Stimulated activated naive CD8-positive, alpha-beta T cell treated with anti-CD3 and anti-CD28 coated beads, Interleukin-15, Interleukin-2, amounts not matched to agents 100 ng/mL and 50 ng/mL, for 24 hours (primary cell): Measurements from ENCODE around the gene MUC22.
A peak's percentile ranks its signal among the peaks of the same experiment; 100 is the strongest.

Source experiments
- H3K27ac Mint-ChIP-seq: one replicate; pipeline ENCODE4 v1.8.0; 2021; ENCODE audit warnings: mild to moderate bottlenecking, mixed read lengths
- H3K27me3 Mint-ChIP-seq: one replicate; pipeline ENCODE4 v1.8.0; 2021; ENCODE audit warnings: mixed read lengths
- H3K36me3 Mint-ChIP-seq: one replicate; pipeline ENCODE4 v1.8.0; 2021; ENCODE audit warnings: low read depth, mixed read lengths
- H3K4me1 Mint-ChIP-seq: one replicate; pipeline ENCODE4 v1.8.0; 2021; ENCODE audit warnings: low read depth, mixed read lengths
- H3K4me3 Mint-ChIP-seq: one replicate; pipeline ENCODE4 v1.8.0; 2021; ENCODE audit warnings: mild to moderate bottlenecking, mixed read lengths
- H3K9me3 Mint-ChIP-seq: one replicate; pipeline ENCODE4 v1.8.0; 2021; ENCODE audit warnings: mixed read lengths

MUC22 gene

GRCh38 chr6:31068669-31069340 lies 58.5 kb downstream of the MUC22 start:
- Mint-ChIP-seq H3K36me3 (no peaks in the 10 kb centered on the region), H3K27ac (no peak overlapping the region), H3K4me3 (no peak overlapping the region), H3K27me3 (no peaks in the 10 kb centered on the region), H3K4me1 (peaks cover 6% of the 10 kb centered on the region), H3K9me3 (no peaks in the 10 kb centered on the region)

- Mint-ChIP-seq H3K9me3 (no peaks in the 10 kb centered on the region), H3K27ac (no peak overlapping the region), H3K27me3 (no peaks in the 10 kb centered on the region), H3K36me3 (no peaks in the 10 kb centered on the region), H3K4me1 (peaks cover 6% of the 10 kb centered on the region), H3K4me3 (no peak overlapping the region)
Measured at GRCh38 chr6:31070711-31071197, 60.5 kb downstream of the MUC22 start.

GRCh38 chr6:31074401-31074800 lies 64.1 kb downstream of the MUC22 start:
- no peak overlapping the region for H3K4me3 Mint-ChIP-seq
- H3K4me1 Mint-ChIP-seq, result peaks cover 3% of the 10 kb centered on the region
- H3K9me3 Mint-ChIP-seq, result no peaks in the 10 kb centered on the region
- H3K36me3 Mint-ChIP-seq, result no peaks in the 10 kb centered on the region
- no peaks in the 10 kb centered on the region for H3K27me3 Mint-ChIP-seq
- no peak overlapping the region for H3K27ac Mint-ChIP-seq

- no peak overlapping the region for H3K4me3 Mint-ChIP-seq
- no peaks in the 10 kb centered on the region for H3K27me3 Mint-ChIP-seq
- H3K36me3 Mint-ChIP-seq, result no peaks in the 10 kb centered on the region
- no peaks in the 10 kb centered on the region for H3K9me3 Mint-ChIP-seq
- peaks cover 9% of the 10 kb centered on the region for H3K4me1 Mint-ChIP-seq
- H3K27ac Mint-ChIP-seq, result no peak overlapping the region
Measured at GRCh38 chr6:31075528-31075927, 65.3 kb downstream of the MUC22 start.

GRCh38 chr6:31076611-31077010 lies 66.3 kb downstream of the MUC22 start:
- Mint-ChIP-seq H3K27me3 (no peaks in the 10 kb centered on the region), H3K27ac (no peak overlapping the region), H3K36me3 (no peaks in the 10 kb centered on the region), H3K4me3 (no peak overlapping the region), H3K9me3 (no peaks in the 10 kb centered on the region), H3K4me1 (peaks cover 9% of the 10 kb centered on the region)

GRCh38 chr6:31079656-31080261 lies 69.5 kb downstream of the MUC22 start:
- H3K4me3 Mint-ChIP-seq, result peak overlapping the region; percentile 13
- H3K4me1 Mint-ChIP-seq, result peaks cover 9% of the 10 kb centered on the region
- H3K9me3 Mint-ChIP-seq, result no peaks in the 10 kb centered on the region
- H3K36me3 Mint-ChIP-seq, result no peaks in the 10 kb centered on the region
- no peak overlapping the region for H3K27ac Mint-ChIP-seq
- H3K27me3 Mint-ChIP-seq, result no peaks in the 10 kb centered on the region

GRCh38 chr6:31081872-31082271 lies 71.6 kb downstream of the MUC22 start:
- no peak overlapping the region for H3K27ac Mint-ChIP-seq
- H3K27me3 Mint-ChIP-seq, result peaks cover 3% of the 10 kb centered on the region
- H3K4me3 Mint-ChIP-seq, result no peak overlapping the region

GRCh38 chr6:31083742-31084354 lies 73.6 kb downstream of the MUC22 start:
- H3K4me1 Mint-ChIP-seq, result peaks cover 21% of the 10 kb centered on the region
- no peaks in the 10 kb centered on the region for H3K36me3 Mint-ChIP-seq

More at GRCh38 chr6:31081872-31082271, 71.6 kb downstream of the MUC22 start:
- Mint-ChIP-seq H3K9me3 (no peaks in the 10 kb centered on the region), H3K4me1 (peaks cover 12% of the 10 kb centered on the region), H3K36me3 (no peaks in the 10 kb centered on the region)

More at GRCh38 chr6:31083742-31084354, 73.6 kb downstream of the MUC22 start:
- H3K27me3 Mint-ChIP-seq, result peaks cover 3% of the 10 kb centered on the region
- H3K9me3 Mint-ChIP-seq, result no peaks in the 10 kb centered on the region
- H3K27ac Mint-ChIP-seq, result peak overlapping the region; percentile 26
- no peak overlapping the region for H3K4me3 Mint-ChIP-seq
